HG03442 (cell line): ENCODE data around the gene SLC28A1.
"Not testable (repeated sequence)": the region's sequence is repeated elsewhere in the genome, so short reads cannot be mapped to it uniquely, and the experiment has no call there.

Source experiments
- ATAC-seq: cut with Tn5 transposase; IDR thresholded peaks from one replicate; pipeline ENCODE4 v1.9.1; 2021; ENCODE audit warnings: mild to moderate bottlenecking, moderate library complexity; ENCODE audit not compliant: unreplicated experiment

The SLC28A1 gene

DNA sequence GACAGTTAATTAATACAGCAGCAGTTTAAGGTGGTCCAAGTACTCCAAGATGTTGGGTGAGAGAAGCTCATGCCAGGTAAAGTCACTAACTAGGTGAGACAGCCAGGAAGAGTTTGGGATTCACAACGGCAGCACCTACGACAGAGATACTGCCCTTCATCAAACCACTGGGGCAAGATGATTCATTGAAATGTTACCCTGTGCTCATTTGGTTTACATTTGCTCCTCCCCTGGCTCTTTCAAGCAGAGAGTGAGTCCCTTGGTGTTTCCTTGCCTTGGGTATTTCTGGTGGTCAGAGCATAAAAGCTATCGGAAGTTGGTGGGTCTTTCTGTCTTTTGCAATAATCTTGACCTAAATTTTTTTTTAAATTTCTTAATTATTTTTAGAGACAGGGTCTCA lies 77.2 kb downstream of the SLC28A1 start:
- no peak for ATAC-seq

GRCh38 chr15:84962955-84963354 lies 78.5 kb downstream of the SLC28A1 start:
- no peak for ATAC-seq

DNA sequence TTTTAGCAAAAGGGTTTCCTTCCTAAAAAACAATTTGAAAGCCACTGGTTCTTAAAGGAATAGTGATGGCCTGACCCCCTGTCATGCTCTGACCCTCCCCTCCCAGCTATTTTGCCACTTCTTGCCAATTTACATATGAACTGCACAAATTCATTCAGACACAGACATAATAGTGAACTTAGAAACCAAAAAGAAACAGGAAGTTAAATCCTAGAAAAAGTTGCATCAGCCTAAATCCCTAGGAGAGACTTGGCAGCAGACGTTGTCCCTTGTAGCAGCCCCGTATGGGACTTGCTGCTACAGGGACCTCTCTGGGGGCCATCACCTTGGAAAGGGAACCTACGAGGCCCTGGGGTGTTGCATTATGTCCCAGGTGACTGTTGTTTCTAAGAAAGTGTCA lies 82.9 kb downstream of the SLC28A1 start:
- ATAC-seq = no peak

DNA sequence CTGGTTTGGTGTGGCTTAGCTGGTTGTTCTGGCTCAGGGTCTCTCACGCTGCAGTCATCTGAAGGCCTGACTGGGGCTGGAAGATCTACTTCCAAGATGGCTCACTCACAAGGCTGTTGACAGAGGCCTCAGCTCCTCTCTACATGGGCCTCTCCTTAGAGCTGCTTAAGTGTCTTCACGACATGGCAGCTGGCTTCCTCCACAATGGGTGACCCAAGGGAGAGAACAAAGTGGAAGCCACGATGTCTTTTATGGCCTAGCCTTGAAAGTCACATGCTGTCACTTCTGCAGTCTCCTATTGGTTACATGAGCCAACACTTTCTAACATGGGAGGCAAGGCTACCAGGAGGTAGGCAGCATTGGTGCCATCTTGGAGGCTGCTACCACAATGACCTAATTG lies 83.8 kb downstream of the SLC28A1 start:
- no peak for ATAC-seq

DNA sequence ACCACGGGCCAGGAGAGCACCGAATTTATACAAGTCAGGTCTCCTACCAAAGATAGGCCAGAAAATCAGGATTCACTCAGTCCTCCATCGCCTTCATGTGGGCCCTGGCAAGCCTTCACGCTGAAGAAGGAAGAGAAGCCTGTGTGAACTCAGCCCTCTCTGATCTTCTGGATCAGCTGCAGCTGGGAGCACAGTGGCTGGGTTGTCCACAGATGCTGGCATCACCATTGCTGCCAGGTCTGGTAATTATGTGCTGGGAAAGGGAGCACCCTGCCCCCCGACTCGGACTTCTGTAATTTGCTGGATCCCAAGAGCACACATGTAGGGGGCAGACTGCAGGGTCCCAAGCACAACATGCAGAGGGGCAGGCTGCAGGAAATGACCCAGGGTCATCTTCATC lies 84.8 kb downstream of the SLC28A1 start:
- no peak for ATAC-seq

GRCh38 chr15:84970843-84971242 lies 86.4 kb downstream of the SLC28A1 start:
- no peak for ATAC-seq

DNA sequence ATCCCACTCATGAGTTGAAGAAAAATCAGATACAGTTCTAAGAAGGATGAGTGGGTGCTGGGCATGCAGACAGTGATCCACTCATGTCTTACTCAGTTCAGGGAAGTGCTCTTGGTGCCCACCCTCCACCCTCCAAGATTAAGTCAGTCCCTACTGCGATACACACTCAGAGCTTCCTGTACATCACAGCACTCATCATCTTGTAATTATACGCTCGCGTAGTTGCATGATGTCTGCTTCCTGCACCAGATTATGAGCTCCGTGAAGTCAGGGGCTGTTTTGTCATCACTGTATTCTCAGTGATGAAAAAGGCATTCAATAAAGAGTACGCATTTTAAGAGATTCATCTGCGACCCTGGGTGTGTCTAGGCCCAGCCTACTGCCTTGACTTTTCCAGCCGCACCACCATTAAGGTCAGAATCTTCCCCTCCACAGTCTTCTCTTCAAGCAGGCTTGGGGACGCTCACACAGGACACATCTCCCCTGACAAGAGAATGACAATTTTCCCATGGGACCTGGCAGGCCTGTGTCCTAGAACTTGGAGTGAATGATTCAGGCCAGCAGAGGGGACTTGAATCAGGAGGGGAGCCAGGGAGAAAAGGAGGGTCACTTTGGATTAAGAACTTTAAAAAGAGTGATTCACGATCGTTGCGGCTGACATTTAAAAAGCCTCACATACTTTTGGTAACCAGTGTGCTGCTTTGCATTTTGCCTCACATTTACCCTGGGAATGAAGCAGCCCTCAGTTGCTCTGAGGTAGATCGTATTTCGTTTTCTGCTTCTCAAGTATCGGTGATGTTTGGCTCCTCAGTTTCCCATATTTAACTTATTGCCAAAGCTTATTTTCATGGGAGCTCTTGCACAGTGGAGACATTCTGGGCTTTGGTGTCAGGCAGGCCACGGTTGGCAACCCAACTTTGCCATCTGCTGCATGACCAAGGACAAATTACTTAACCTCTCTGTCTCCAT lies 89.3 kb downstream of the SLC28A1 start:
- no peak for ATAC-seq

- no peak for ATAC-seq
These were observed 91.4 kb downstream of the SLC28A1 start for GRCh38 chr15:84975871-84976351.

- no peak for ATAC-seq
These were observed 92.4 kb downstream of the SLC28A1 start for GRCh38 chr15:84976746-84977345.

DNA sequence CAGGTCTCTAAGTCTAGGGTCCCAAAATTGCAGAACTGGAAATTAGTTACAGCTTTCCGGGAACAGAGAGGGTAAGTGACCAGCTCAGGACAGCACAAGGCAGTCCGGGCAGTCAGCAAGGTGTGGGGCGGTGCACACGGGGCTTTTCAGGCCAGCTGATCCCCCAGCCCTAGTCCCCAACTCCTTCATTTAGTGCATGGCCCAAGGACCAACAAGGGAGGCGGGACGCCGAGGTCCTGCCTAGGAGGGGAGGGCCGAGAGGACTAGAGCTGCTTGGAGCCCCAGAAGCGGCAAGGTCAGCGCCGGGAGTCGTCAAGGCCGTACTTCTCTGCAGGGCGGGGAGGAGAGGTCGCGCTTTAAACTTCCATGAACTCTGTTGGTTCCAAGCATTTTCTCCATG lies 95.2 kb downstream of the SLC28A1 start:
- ATAC-seq = no peak

DNA sequence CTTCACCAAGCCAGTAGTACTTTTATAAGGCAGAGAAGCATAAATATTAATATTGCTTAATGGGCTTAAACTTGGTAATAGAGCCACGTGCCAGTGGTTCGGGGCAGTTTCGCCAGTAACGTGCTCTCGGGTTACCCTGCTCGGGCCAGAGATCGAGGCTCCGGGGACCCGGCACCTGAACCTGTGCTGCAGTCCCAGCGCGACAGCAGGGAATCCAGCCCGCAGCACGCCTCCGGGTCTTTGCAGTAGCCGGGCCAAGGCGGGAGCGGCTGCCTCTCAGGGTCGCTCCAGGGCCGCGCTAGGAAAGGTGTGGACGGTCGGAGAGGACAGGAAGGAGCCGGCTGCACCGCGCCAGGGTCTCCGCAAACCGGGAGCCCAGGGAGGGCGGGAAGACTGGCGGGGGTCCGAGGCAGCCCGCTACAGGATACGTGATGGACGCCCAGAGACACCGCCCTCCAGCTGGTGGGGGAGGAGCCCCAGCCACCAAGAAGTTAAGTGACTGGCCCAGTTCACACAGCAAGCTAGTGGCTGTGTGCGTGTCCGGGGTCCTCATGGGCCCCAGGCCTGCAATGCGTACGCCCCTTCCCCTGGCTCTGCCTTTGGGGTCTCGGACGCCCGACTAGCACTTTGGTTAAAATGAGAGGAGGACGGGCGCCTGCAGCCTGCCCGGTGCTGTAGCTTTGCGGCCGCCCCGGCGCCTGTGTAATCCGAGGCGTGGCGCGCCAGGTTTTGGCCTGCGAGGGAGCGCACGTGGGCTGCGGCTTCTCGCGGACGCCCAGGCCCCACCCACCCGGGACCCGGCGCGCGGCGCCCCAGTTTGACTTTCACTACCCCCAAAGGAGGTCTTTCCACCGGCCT lies 96.0 kb downstream of the SLC28A1 start:
- ATAC-seq = peak; percentile 50

DNA sequence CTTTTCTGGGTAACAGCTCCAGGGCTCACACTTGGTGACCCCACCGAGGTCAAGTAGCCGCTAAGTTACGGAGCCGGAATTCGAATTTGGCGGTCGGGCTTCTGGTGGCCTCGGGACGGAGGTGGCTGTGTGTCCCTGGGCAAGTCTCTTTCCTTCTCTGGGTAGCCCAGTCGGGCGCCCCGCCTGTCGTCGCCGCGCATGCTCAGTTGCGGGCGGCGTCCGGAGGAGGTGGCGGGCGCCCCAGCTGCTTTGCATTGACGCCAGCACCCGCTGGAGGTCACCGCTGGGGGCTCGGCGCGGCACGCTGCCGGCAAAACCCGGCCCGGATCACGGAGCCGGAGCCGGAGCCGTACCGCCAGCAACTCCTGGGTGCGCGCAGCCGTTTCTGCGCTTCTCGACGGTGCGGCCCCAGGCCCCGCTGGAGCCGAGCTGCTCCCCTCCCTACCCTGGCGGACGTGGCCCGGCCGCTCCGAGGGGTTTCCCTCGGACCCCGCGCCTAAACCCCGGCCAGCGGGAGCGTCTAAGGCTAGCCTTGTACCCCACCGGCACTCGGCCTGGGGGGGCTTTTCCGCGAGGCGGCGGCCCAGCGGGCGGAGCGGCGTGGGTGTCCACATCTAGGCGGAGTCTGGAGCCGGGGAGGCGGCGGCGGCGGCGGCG lies 96.7 kb downstream of the SLC28A1 start:
- peak; percentile 51 for ATAC-seq

GRCh38 chr15:84981711-84982300 lies 97.3 kb downstream of the SLC28A1 start, which contains the start of gene PDE8A:
TSS of gene PDE8A (plus strand) at chr15:84981856. CDS start at chr15:84982163, 307 bp downstream.
- ATAC-seq = peak; percentile 11

DNA sequence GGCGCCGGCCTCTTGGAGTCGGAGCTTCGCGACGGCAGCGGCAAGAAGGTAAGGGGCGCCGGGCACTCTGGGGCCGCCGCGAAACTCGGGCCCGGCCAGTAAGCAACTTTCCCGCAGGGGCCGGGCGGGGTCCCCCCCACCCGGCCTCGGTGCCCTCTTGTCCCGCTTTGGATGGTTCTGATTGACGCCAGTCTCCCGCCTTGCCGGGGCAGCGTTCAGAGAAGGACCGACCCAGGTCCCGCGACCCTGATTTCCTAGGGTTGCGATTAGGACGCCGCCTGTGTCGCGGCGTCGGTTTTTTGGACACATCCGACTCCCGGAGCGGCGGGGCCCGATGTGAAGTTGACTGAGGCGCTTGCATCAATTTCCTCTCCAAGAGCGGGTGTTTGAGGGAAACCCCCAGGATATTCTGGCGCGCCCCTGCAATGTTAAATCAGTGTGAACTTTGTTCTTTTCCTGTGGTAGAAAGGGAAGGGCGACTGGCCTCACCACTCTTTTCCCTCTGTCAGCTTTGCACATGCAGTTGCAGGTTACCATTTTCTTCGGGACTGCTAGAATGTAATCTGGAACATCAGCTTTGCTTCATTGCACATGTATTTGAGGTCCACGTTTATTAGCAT lies 97.9 kb downstream of the SLC28A1 start:
- no peak for ATAC-seq

GRCh38 chr15:84983294-84983693 lies 98.8 kb downstream of the SLC28A1 start:
- no peak for ATAC-seq

DNA sequence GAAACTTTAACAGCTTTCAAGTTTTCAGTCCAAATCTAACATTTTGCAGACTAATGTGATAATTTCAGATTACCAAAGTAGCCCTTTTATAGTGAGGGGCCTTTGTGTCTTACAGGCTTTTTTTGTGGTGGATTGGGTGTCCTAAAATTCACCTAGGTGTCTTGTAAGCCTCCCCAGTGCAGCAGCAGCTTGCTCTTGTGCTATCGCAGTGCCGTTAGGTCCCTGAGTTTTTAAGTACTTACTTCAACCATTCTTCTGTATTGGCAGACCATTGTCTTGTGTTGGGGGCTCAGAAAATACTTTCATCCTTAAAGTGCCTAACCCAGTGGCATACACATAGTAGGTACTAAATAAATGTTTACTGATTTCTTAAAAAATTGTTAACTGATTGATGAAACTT lies 99.2 kb downstream of the SLC28A1 start:
- ATAC-seq = no peak

GRCh38 chr15:84985158-84985557 lies 100.7 kb downstream of the SLC28A1 start:
- ATAC-seq = no peak

DNA sequence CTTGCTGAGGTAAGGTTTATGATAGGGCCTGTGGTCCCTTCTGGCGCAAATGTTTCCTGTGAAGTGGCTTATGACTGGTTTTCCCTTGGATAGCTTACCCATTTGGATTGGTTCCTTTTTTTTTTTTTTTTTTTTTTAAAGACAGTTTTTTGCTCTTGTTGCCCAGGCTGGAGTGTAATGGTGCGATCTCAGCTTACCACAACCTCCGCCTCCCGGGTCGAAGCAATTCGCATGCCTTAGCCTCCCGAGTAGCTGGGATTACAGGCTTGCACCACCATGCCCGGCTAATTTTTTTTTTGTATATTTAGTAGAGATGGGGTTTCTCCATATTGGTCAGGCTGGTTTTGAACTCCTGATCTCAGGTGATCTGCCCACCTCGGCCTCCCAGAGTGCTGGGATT lies 102.9 kb downstream of the SLC28A1 start:
- not testable (repeated sequence) for ATAC-seq

DNA sequence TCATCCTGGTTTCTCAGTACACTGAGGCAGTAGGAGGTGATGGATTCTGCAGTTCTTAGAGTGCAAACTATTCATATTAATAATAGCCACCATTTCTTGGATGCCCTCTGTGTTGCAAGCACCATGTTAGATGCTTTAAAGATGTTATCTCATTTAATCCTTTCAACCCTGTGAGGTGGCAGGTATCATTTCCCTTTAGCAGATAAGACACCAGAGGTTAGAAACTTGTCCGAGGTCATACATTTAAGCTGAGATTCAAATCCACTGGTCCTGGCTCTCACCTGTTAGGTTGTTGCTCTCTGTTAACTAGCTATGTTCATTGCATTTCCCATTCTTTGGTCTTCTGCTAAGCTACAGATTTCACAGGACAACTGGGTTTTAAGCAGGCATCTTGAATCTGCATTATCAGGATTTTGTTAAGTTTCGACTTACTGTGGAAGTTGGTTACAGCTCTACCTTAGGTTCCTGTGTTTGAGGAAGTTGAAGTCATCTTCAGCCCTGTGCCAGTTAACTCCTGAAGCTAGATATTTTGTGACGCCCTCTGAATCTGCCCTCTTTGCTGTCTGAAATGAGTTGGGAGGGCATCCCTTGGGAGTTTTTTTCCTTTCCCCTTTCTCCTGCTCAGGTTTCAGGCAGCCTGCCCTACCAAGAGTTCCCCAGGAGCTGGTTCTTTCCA lies 103.6 kb downstream of the SLC28A1 start:
- no peak for ATAC-seq
